GM23248 (cell line): ENCODE results near the gene RAB33A.

ENCODE experiments used
- EZH2 ChIP-seq: fragments of 200-600 bp; sonication (generic); IDR thresholded peaks from 2 replicates; pipeline ENCODE4 v1.6.1; 2018; ENCODE audit warnings: antibody characterized with exemption, mild to moderate bottlenecking; ENCODE audit not compliant: insufficient read depth, poor library complexity, severe bottlenecking
- EZH2phosphoT487 ChIP-seq: fragments of 200-600 bp; sonication (generic); IDR thresholded peaks from 2 replicates; pipeline ENCODE4 v1.6.1; 2018; ENCODE audit warnings: antibody characterized with exemption, moderate library complexity, mild to moderate bottlenecking, low read depth; ENCODE audit not compliant: insufficient read depth

- TF ChIP-seq EZH2 (no peak), EZH2phosphoT487 (no peak)
Observed at GRCh38 chrX:130162094-130162735, 9.5 kb upstream of the RAB33A start.
